Daoy (cell line): ENCODE results near the gene PCSK5. TPM values are rescaled to one million over a fixed set of nuclear protein-coding genes. Genes with fewer than 3 reads are reported as not detected.
"Not testable (repeated sequence)": the region's sequence is repeated elsewhere in the genome, so short reads cannot be mapped to it uniquely, and the experiment has no call there.

Source experiments
- DNase-seq: peaks from one replicate; pipeline ENCODE4 v3.0.0-alpha.2; 2015; ENCODE audit warnings: low read depth
- total RNA-seq: library from RNA; depleted of rRNA; stranded (reverse); fragments of >200 nt; shearing (Covaris generic); gene quantifications from 2 replicates; pipeline ENCODE4 v1.2.3, GENCODE V29; 2014

Gene PCSK5
- total RNA-seq, 1 experiment from 2014 or later, result 1.4 TPM

- DNase-seq, result no peak
Measured at GRCh38 chr9:76246680-76247079, 356.2 kb downstream of the PCSK5 start.

DNA sequence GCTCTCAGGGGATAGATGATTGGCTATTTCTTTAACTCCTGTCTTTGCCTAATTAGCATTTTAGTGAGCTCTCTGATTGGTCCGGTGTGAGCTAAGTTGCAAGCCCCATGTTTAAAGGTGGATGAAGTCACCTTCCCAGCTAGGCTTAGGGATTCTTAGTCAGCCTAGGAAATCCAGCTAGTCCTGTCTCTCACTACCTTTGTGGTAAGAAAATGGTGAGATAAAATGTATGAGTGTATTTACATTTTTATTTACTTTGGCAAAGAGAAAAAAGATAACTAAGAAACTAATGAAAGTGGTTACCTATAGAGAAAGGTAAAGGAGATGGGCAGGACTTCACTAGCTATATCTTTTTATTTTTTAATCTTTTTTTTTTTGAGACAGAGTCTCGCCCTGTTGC is 357.0 kb downstream of the PCSK5 start:
- DNase-seq, result no peak

DNA sequence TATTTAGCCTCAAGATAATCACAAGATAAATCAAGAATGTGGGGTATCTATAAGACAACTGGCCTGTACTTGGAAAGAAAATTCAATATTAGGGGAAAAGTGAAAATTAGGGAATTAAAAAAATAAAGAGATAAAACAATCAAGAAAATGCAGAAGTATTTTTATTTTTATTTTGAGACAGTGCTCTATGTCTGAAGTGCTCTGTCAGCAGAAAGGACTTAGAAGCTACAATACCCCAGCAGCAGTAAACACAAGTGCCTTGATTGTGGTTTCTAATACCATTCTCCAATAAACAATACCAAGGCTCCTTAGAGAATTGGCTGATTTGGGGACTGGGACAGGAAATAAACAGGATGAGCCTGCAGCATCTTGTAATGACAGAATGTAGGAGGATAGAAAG is 358.8 kb downstream of the PCSK5 start:
- DNase-seq, result no peak

GRCh38 chr9:76255781-76256455 is 365.4 kb downstream of the PCSK5 start:
- peak; percentile 33 for DNase-seq

DNA sequence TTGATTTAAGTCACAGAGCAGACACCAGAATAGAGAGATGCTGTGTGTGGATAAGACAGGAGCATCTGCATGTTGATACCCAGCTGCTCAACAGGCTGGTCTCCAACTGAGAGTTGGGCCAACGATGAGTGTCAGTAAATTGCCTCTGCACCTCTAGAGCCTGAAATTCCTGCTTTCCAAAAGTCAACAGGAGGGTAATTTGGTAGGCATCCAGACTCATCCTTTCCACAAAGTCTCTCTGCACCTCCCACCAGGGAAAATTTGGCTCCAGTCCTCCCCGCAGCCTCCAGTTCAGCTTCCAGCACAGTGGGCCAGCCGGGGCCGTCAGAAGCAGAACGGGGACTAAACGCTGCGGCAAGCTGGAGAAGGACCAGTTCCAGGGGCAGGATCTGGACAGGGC is 366.8 kb downstream of the PCSK5 start:
- no peak for DNase-seq

DNA sequence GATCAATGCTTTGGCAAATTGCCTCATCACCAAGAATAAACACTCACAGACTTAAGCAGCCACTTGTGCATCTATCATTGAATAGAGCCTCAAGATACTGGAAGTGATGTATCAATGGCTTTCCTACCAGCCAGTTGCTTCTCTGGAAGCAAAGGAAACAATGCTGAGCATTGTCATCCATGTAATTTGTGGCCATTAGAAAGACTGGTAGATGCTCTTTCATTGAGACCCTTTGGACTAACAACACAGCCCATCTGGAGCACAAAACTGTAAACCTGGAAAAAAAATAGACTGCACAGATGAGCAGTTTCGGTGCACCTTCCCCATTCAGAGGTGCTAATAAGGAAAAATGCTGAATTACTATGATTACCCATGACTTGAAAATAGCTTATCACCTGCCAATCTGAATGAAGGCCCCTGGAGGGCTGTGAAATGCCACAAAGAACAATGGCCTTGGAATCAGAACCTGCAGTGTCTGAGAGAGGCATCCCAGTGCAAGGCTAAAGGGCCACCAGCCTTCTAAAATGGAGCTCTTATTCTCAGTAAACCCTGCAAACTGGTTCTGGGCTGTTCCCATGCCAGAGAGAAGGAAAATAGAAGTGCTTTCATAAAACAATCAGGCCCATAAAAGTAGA is 376.3 kb downstream of the PCSK5 start:
- DNase-seq, result no peak

DNA sequence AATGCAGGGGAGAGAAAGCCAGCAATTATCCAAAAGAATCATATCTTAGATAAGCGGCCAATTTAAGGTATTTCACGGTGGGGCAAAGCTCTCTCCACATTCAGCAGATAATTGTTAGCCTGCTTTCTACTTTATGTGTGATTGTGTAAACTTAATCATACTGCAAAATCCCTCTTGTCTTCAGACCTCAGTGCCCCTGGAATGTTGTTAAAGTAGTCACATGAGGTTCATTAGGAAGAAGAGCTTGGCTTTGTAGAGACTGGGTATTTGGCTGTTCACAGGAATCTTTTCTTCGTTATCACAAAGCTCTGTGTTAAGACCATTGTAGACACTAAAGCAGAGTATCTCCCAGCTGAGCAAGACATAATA is 376.8 kb downstream of the PCSK5 start:
- no peak for DNase-seq

GRCh38 chr9:76269789-76270188 is 379.3 kb downstream of the PCSK5 start:
- DNase-seq, result no peak

- DNase-seq, result no peak
Measured at GRCh38 chr9:76271755-76272154, 381.3 kb downstream of the PCSK5 start.

DNA sequence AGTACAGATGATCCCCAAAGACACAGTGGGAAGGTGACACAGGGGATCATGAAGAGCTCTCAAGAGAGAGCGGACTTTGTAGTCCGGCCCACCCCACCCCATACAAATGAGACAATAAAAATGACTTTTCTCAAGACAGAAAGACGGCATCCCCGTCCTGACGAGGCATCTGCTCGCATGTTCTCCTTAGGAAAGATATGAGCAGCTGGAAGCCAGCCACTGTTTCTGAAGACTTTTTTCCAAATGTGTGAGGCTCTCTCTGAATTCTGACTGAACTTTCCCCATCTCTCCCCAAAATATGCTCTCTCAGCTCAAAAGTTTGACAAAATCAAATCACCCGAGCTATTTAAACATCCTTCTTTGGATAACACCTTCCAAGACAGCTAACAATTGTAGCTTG is 398.6 kb downstream of the PCSK5 start:
- no peak for DNase-seq

GRCh38 chr9:76289703-76290102 is 399.2 kb downstream of the PCSK5 start:
- DNase-seq, result no peak

DNA sequence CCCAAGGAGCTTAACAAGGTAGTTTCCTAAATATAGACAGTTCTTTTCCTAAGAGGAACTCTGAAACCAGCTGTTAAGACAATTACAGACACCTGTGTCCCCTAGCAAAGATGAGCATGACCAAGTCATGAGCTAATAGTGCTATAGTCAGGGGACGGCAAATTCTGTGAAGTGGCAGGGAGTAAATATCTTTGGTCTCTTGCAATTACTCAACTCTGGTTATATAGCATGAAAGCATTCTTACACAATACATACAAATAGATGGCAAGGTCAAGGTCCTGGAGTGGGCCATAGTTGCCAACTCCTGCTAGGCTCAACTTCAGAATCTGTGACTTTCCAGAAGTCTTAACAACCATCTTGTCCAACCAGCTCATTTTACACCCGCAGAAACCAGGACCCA is 400.1 kb downstream of the PCSK5 start:
- DNase-seq, result no peak

- no peak for DNase-seq
Measured at GRCh38 chr9:76292246-76292645, 401.8 kb downstream of the PCSK5 start.

- peak; percentile 14 for DNase-seq
Measured at GRCh38 chr9:76292658-76293057, 402.2 kb downstream of the PCSK5 start.

DNA sequence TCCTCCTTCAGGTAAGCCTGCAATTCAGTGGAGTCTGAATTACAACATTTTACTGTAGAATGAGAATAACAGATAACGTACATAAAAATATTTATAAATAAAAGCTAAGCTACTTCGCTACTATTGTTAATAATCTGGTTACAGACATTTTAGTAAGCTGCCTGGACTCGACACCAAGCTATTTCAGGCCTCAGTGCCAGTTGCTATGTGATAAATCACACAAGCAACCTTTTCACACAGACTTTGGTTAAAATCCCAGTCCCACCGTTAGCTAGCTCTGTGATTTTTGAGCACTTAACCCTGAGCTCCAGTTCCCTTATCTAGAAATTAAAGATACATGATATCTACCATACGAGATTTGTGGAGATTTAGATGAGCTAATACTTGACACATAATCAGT is 403.8 kb downstream of the PCSK5 start:
- DNase-seq, result no peak

DNA sequence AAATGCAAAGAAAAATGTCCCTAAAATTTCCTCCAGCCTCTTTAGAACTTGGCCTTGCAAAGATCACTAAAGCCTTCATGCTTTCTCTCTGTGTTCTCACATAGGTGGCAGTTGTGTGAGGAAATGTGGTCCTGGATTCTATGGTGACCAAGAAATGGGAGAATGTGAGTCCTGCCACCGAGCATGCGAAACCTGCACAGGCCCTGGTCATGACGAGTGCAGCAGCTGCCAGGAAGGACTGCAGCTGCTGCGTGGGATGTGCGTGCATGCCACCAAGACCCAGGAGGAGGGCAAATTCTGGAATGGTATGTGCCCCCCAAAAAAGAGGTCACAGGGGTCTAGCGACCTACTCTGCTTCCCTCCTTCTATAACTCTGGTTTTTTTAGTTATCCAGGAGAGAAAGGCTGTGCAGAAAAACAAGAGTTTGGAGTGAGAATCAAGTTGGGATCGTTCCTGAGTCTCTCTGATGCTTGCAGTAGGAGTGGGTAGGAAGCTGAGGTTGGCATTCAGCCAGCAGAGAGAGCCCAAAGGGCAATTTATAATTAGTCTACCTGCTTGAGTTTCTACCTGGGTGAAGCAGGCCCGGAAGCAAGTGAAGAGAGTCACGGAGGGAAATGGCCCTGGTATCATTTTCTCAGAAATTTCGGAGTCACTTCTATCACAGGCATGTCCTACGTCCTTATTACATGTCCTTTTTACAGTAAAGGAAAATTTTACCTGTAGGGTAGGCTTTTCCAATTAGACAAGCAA is 406.3 kb downstream of the PCSK5 start:
- DNase-seq, result no peak

DNA sequence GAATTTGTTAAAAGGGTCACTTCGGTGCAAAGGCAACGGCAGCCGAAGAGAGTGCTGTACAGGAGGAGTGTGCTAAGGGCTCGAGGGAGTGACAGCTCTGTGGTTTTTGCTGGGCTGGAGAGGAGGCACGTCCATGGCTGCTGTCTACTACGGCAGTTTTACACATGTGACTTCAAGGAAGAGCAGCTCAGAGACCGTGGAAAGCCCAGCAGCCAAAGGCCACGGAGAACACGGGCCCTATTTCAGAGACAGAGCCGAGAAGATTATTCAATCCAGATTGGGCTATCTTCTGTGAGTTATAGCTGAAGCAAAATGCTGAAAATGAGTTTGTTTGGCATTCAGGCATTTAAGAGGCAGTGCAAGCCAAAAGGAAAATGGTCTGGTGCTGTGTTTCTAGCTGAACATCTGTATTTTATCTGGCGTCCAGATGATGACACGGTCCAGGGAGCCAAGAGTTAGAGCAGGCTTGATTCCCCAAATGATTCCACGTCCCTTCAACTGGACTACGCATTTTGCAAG is 407.3 kb downstream of the PCSK5 start:
- DNase-seq, result peak; percentile 14

DNA sequence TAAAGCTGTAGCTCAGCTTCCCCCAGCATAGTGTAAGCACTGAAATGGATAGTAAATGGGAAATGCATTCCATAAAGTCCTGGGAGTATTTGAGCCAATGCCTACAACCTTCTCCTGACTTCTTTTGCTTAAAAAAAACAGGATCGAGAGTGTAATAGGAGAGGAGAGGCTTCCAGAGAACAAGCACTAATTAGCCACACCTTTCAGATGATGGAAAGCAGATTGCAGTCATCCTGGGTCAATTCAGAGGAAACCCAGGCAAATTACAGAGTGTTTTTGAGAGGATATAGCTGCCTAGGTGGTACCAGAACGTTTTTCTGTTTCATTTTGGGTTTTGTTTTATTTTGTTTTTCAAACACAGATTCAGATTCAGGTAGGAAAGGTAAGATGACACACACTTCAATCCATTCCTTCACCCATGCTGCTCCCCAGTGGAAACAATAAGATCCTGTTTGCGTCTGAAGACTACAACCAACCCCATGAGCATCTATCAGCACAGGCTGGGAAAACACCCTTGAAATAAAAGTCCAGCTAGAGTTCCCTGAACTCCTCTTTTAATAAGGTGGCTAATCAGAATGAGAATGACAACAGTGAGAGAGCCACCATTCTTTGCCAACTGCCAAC is 408.2 kb downstream of the PCSK5 start:
- no peak for DNase-seq

GRCh38 chr9:76302543-76302942 is 412.1 kb downstream of the PCSK5 start:
- DNase-seq, result no peak

DNA sequence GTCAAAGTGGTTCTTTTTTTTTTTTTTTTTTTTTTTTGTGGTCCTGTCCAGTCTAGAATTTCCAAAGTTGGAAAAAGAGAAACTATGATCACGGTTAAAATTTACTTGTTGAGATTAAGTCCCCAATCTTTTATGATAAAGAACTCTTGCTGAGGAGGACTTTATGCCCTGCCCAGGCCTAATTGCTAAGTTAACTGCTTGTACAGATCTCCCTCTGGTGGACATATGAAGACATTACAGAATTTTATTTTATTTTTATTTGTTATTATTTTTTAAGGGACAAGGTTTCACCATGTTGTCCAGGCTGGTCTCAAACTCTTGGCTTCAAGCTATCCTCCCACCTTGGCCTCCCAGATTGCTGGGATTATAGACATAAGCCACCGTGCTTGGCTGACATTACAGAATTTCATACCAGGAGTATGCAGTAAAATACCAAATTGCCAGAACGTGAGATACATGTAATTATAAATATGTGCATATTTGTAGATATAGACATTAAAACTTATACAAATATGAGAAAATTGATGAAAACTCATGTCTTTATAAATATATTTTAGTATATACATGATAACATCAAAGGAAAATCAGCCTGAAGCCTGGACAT is 412.6 kb downstream of the PCSK5 start:
- DNase-seq, result peak; percentile 43

GRCh38 chr9:76307047-76307446 is 416.6 kb downstream of the PCSK5 start:
- DNase-seq, result not testable (repeated sequence)

- no peak for DNase-seq
Measured at GRCh38 chr9:76310577-76310976, 420.1 kb downstream of the PCSK5 start.
